Lung (tissue), 16 donors: ENCODE data around the gene PREP. TPM values are rescaled to one million over a fixed set of nuclear protein-coding genes. Genes with fewer than 3 reads are reported as not detected.
A peak's percentile ranks its signal among the peaks of the same experiment; 100 is the strongest.

Experiments
- ATAC-seq: fragments of 200-7000 bp; cut with Tn5 transposase; one replicate; pipeline ENCODE4 v1.9.1; 2020; ENCODE audit warnings: moderate number of reproducible peaks; ENCODE audit not compliant: insufficient read depth, low FRiP score
- DNase-seq, 3 donors: peaks; one replicate each; pipeline ENCODE4 v3.0.0-alpha.2; 2013 to 2017
- H3K27ac ChIP-seq, 2 donors: one replicate each; pipeline ENCODE4 v1.5.1; 2013; ENCODE audit warnings: mild to moderate bottlenecking in 2 of 2, moderate library complexity in 2 of 2, control low read depth in 1 of 2, inconsistent platforms in 1 of 2, low read depth in 1 of 2, low read length in 1 of 2
- H3K27me3 ChIP-seq, 3 donors: one replicate each; pipeline ENCODE4 v1.5.1; 2013; ENCODE audit warnings: low read length in 2 of 3; ENCODE audit not compliant: control insufficient read depth in 3 of 3, insufficient read depth in 3 of 3
- H3K36me3 ChIP-seq, 4 donors: one replicate each; pipeline ENCODE4 v1.5.1; 2013; ENCODE audit warnings: low read length in 4 of 4, mild to moderate bottlenecking in 1 of 4, moderate library complexity in 1 of 4; ENCODE audit not compliant: control insufficient read depth in 4 of 4, insufficient read depth in 4 of 4
- H3K4me1 ChIP-seq, 5 donors: one replicate each; pipeline ENCODE4 v1.5.1; 2013; ENCODE audit warnings: low read length in 5 of 5, mild to moderate bottlenecking in 2 of 5, moderate library complexity in 1 of 5; ENCODE audit not compliant: control insufficient read depth in 5 of 5, insufficient read depth in 5 of 5
- H3K4me3 ChIP-seq: one replicate; pipeline ENCODE4 v1.5.1; 2013; ENCODE audit warnings: mild to moderate bottlenecking, control low read depth, moderate library complexity
- H3K9ac ChIP-seq, 2 donors: one replicate each; pipeline ENCODE4 v1.5.1; 2013; ENCODE audit warnings: low read length in 2 of 2, control low read depth in 1 of 2; ENCODE audit not compliant: insufficient read depth in 1 of 2
- H3K9me3 ChIP-seq, 4 donors: one replicate each; pipeline ENCODE4 v1.5.1; 2013; ENCODE audit warnings: low read length in 3 of 4, mild to moderate bottlenecking in 1 of 4, moderate library complexity in 1 of 4; ENCODE audit not compliant: control insufficient read depth in 4 of 4, insufficient read depth in 3 of 4
- WGBS, 2 donors: extraction: QIAGEN DNeasy Blood & Tissue Kit; methylation state at CpG; one replicate each; pipeline ENCODE4 v1.1.7; 2013; 5-methylcytosine and 5-hydroxymethylcytosine counted together
- long read RNA-seq, 5 donors: transcript quantifications; one replicate each; lab custom pipeline, GENCODE V29; 2026
- polyA plus RNA-seq, 2 donors: library from polyadenylated mRNA; stranded (reverse); fragments of 200-250 nt; gene quantifications; one replicate each; pipeline ENCODE4 v1.2.1, GENCODE V29; 2013
- total RNA-seq, 2 donors: library from RNA; depleted of rRNA in 1 of 2; stranded (reverse); fragments of >200 nt in 1 of 2; gene quantifications; one replicate each; pipeline ENCODE4 v1.2.1, GENCODE V29; 2014 to 2021
- TF ChIP-seq, protein P1 (sequence below): IDR thresholded peaks from 2 replicates; pipeline ENCODE4 v1.5.1; 2012; ENCODE audit warnings: mild to moderate bottlenecking; ENCODE audit errors: control extremely low read depth, extremely low read depth
- donor health status: control.
- donor health status: control.
- donor health status: Bipolar disorder and iron deficiency.
- donor health status: healthy.
- donor health status: DM: yes; HTN: yes; CAD: no.

Gene PREP
- 10 to 100 TPM; 27.9 to 31.3 TPM for total RNA-seq
- 10 to 100 TPM; 20.3 to 22.4 TPM for polyA plus RNA-seq
- long read RNA-seq, donor 1, transcript PREP-201 (15 exons, 2,905 nt) = major isoform, 8 of 8 reads
- long read RNA-seq, donor 1, partial matches to known transcripts = 0 of 8 reads
- long read RNA-seq, donor 1, other reads (novel, unspliced or antisense) = 0 of 8 reads
- long read RNA-seq, donor 2, partial matches to known transcripts = 0 of 2 reads
- long read RNA-seq, donor 2, other reads (novel, unspliced or antisense) = 0 of 2 reads
- long read RNA-seq, donor 3, partial matches to known transcripts = 0 of 4 reads
- long read RNA-seq, donor 3, other reads (novel, unspliced or antisense) = 0 of 4 reads
- long read RNA-seq, donor 4, partial matches to known transcripts = 0 of 1 reads
- long read RNA-seq, donor 4, other reads (novel, unspliced or antisense) = 0 of 1 reads
- long read RNA-seq, donor 5, partial matches to known transcripts = 0 of 3 reads
- long read RNA-seq, donor 5, other reads (novel, unspliced or antisense) = 0 of 3 reads

DNA sequence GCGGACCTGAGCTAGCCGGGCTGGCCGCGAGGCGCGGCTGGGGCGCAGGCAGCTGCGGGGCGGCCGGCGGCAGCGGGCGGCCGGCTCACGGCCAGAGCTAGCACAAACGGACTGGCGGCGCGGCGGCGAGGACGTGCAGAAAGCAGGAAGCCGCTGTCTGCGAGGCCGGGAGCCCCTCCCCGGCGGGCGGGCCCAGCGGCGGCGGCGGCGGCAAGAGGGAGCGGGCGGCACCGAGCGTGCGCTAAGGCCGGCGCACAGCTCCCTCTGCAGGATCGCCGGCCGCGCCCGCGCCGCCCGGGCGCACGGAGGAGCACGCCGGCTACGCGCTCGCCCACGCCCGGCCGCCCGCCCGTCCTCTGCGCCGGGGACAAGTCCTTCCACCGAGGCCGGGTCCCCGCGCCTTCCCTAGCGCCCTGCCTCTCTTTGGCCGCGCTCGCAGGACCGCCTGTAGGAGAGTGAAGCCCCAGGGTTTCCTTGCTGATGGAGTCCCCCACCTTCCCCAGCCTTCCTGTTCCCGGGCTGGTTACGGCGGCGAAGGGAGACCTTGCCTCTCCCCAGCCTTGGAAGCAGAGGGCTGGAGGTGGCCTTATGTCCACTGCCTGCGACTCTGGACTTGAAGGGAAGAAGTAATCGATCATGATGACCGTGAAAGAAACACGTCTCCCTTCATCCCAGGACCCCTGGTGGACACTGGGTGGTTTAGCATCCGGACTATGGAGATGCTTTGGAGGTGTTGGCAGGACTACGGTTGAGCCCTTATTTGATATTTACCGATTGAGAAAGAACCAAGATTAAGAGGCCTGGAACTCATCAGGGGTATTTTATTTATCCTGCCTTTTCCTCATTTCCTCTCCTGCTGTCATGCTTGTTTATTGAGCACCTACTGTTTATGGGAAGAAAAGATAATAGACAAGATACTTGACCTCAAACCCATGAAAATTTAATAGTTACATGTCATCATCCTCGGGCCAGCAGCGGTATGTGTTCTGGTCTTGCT is at the start of gene PREP:
Gene PREP, minus strand, starts transcription at position 144 of the 997 bp plus-strand sequence. CDS start 191 bp downstream, outside the sequence.
- WGBS, 2 donors = 1 to 2% methylated on average over 55 to 84 of the region's 84 CpGs
- ATAC-seq (peak; percentile 99), DNase-seq (peak; percentile 86 to 93 (median 88))
- TF ChIP-seq, protein P1, sequence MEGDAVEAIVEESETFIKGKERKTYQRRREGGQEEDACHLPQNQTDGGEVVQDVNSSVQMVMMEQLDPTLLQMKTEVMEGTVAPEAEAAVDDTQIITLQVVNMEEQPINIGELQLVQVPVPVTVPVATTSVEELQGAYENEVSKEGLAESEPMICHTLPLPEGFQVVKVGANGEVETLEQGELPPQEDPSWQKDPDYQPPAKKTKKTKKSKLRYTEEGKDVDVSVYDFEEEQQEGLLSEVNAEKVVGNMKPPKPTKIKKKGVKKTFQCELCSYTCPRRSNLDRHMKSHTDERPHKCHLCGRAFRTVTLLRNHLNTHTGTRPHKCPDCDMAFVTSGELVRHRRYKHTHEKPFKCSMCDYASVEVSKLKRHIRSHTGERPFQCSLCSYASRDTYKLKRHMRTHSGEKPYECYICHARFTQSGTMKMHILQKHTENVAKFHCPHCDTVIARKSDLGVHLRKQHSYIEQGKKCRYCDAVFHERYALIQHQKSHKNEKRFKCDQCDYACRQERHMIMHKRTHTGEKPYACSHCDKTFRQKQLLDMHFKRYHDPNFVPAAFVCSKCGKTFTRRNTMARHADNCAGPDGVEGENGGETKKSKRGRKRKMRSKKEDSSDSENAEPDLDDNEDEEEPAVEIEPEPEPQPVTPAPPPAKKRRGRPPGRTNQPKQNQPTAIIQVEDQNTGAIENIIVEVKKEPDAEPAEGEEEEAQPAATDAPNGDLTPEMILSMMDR = peak; percentile 32
- Histone ChIP-seq H3K4me1 (peaks cover 3 to 19% (median 5%) of the 10 kb centered on the region in 5 donors), H3K4me3 (peak within 1 kb of the TSS; percentile 95), H3K36me3 (no peaks in the 10 kb centered on the region), H3K27me3 (no peaks in the 10 kb centered on the region), H3K9ac (peak within 1 kb of the TSS; percentile 50 to 68), H3K9me3 (no peaks in the 10 kb centered on the region), H3K27ac (peak within 1 kb of the TSS; percentile 80 to 88)

DNA sequence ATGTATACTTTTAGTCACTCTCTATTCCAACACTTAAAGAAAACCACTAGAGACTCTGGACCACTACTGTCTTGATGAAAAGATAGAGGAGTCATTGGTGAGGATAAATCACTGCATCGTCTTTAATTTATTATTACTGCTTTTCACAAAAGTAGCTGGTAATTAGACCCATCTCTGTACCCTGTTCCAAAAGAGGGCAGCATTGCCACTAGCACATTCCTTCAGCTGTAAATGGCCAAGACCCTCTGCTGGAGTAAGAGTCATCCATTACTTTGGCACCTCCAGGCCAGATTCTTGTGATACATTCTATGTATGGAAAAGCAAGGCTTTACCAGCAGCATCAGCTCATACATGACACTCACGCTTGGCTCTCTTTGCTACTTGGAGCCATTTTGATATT is 49.5 kb upstream of the PREP start:
- Histone ChIP-seq H3K4me3 (no peak overlapping the region), H3K9me3 (no peaks in the 10 kb centered on the region), H3K27ac (no peak overlapping the region), H3K4me1 (no peaks in the 10 kb centered on the region), H3K36me3 (no peaks in the 10 kb centered on the region), H3K9ac (no peak overlapping the region), H3K27me3 (no peaks in the 10 kb centered on the region)
- 95 to 100% methylated on average over 2 of the region's 2 CpGs for WGBS, 2 donors
- DNase-seq (no peak), ATAC-seq (no peak)
- TF ChIP-seq, protein P1 = no peak

DNA sequence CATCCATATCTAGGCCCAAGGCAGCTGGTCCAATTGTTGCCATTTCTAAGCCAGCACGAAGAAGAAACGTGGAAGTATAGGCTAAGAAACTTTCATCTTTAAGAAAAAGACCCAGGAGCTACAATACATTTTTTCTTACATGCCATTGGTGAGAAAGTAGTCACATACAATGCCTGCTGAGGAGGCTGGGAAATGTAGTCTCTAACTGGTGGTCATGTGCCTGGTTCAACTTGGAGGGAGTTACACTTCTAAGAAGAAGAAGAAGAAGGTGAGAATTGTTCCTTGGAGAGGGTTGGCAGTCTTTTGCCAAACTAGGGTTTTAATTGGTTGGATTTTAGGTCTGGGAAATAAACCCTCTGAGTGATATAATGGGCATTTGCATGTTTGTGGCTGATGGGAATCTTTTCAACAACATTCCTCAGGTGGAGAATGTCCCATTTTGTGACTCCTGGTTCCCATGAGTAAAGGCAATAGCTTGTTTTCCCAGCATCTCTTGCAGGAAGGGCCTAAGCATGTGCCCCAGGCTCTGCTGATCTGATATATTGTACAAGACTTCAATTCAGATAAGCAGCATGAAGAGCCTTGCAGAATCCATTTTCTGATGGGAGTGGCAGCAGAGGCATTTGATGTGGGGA is 47.0 kb upstream of the PREP start:
- Histone ChIP-seq H3K4me3 (no peak overlapping the region), H3K4me1 (no peaks in the 10 kb centered on the region), H3K36me3 (no peaks in the 10 kb centered on the region), H3K9ac (no peak overlapping the region), H3K27ac (no peak overlapping the region), H3K27me3 (no peaks in the 10 kb centered on the region), H3K9me3 (no peaks in the 10 kb centered on the region)
- ATAC-seq (no peak), DNase-seq (no peak)
- TF ChIP-seq, protein P1 = no peak
- WGBS, 2 donors = 80 to 83% methylated on average over 2 of the region's 2 CpGs
